ENCODE data around the gene RELB. TPM values are rescaled to one million over a fixed set of nuclear protein-coding genes. Genes with fewer than 3 reads are reported as not detected.
"Not testable (repeated sequence)": the region's sequence is repeated elsewhere in the genome, so short reads cannot be mapped to it uniquely, and the experiment has no call there.

RELB gene
- total RNA-seq, 1 experiment from 2014 or later, result 11.9 TPM

- intact Hi-C loops (cut with micrococcal nuclease; ENCODE audit: unreplicated experiment), result no loop called here
- H3K9me3 ChIP-seq (ENCODE audit: low read depth, low read length, poor library complexity, severe bottlenecking), result no peaks in the 10 kb centered on the region
- no peaks in the 10 kb centered on the region for H3K4me1 ChIP-seq (ENCODE audit: insufficient read depth, low read length, poor library complexity, severe bottlenecking)
- H3K36me3 ChIP-seq (ENCODE audit: insufficient read depth, low read length, poor library complexity, severe bottlenecking), result peaks cover 13% of the 10 kb centered on the region
- no TSS peak for BruUV-seq (replicated peaks)
- H3K27me3 ChIP-seq (replicated peaks; ENCODE audit: insufficient read depth, low read depth, low read length, poor library complexity), result no peaks in the 10 kb centered on the region
- H3K4me3 ChIP-seq (ENCODE audit: low read depth, low read length, poor library complexity, severe bottlenecking), result no peak overlapping the region
- no peak overlapping the region for H3K27ac ChIP-seq (ENCODE audit: low read depth, low read length, poor library complexity, severe bottlenecking)
- TF ChIP-seq EZH2 (IDR thresholded peaks at IDR 0.05; ENCODE audit: borderline replicate concordance, low read depth, low read length, poor library complexity, severe bottlenecking), result no peak
- TF ChIP-seq CTCF (conservative IDR thresholded peaks at IDR 0.05; ENCODE audit: low read depth, low read length), result no peak
- ChIA-PET POLR2A (ENCODE audit: low non-redundant PET) (no interaction called here), CTCF (no interaction called here)
- no peak for DNase-seq (ENCODE audit: low spot score)
Observed at GRCh38 chr19:44993926-44994537, 7.2 kb upstream of the RELB start.

- peaks cover 6% of the 10 kb centered on the region for H3K4me1 ChIP-seq (ENCODE audit: insufficient read depth, low read length, poor library complexity, severe bottlenecking)
- H3K9me3 ChIP-seq (ENCODE audit: low read depth, low read length, poor library complexity, severe bottlenecking), result no peaks in the 10 kb centered on the region
- no peak overlapping the region for H3K27ac ChIP-seq (ENCODE audit: low read depth, low read length, poor library complexity, severe bottlenecking)
- intact Hi-C loops (cut with micrococcal nuclease; ENCODE audit: unreplicated experiment), result no loop called here
- DNase-seq (ENCODE audit: low spot score), result no peak
- H3K27me3 ChIP-seq (replicated peaks; ENCODE audit: insufficient read depth, low read depth, low read length, poor library complexity), result no peaks in the 10 kb centered on the region
- ChIA-PET POLR2A (ENCODE audit: low non-redundant PET) (no interaction called here), CTCF (interaction anchor here (0.6 kb wide), 2 partner anchors 87 to 341 kb away, joined by 13 to 14 read pairs; no protein-coding TSS in a partner anchor)
- no peak overlapping the region for H3K4me3 ChIP-seq (ENCODE audit: low read depth, low read length, poor library complexity, severe bottlenecking)
- no TSS peak for BruUV-seq (replicated peaks)
- TF ChIP-seq EZH2 (IDR thresholded peaks at IDR 0.05; ENCODE audit: borderline replicate concordance, low read depth, low read length, poor library complexity, severe bottlenecking) (no peak), CTCF (conservative IDR thresholded peaks at IDR 0.05; ENCODE audit: low read depth, low read length) (no peak)
- H3K36me3 ChIP-seq (ENCODE audit: insufficient read depth, low read length, poor library complexity, severe bottlenecking), result no peaks in the 10 kb centered on the region
Observed at GRCh38 chr19:44998025-44998424, 3.2 kb upstream of the RELB start.

GRCh38 chr19:44999131-44999925 is 1.9 kb upstream of the RELB start:
- CTCF ChIA-PET; POLR2A ChIA-PET (ENCODE audit: low non-redundant PET): not testable (repeated sequence)

GRCh38 chr19:45000665-45001064 is 599 bp upstream of the RELB start:
- H3K27ac ChIP-seq (ENCODE audit: low read depth, low read length, poor library complexity, severe bottlenecking); H3K36me3 ChIP-seq (ENCODE audit: insufficient read depth, low read length, poor library complexity, severe bottlenecking); DNase-seq (ENCODE audit: low spot score); H3K4me1 ChIP-seq (ENCODE audit: insufficient read depth, low read length, poor library complexity, severe bottlenecking); H3K27me3 ChIP-seq (replicated peaks; ENCODE audit: insufficient read depth, low read depth, low read length, poor library complexity); BruUV-seq (replicated peaks); H3K9me3 ChIP-seq (ENCODE audit: low read depth, low read length, poor library complexity, severe bottlenecking); CTCF ChIA-PET: not testable (repeated sequence)
- intact Hi-C loops (cut with micrococcal nuclease; ENCODE audit: unreplicated experiment), result loop anchor here (5.0 kb wide), 1 partner anchor 92 kb away; the partner anchor contains the start of gene PPP1R37
- POLR2A ChIA-PET (ENCODE audit: low non-redundant PET), result interaction anchor here (0.6 kb wide), 1 partner anchor 132 kb away, joined by 7 read pairs; no protein-coding TSS in a partner anchor
- peak overlapping the region; percentile 40 for H3K4me3 ChIP-seq (ENCODE audit: low read depth, low read length, poor library complexity, severe bottlenecking)

More at GRCh38 chr19:44999131-44999925, 1.9 kb upstream of the RELB start:
- BruUV-seq (replicated peaks); H3K27ac ChIP-seq (ENCODE audit: low read depth, low read length, poor library complexity, severe bottlenecking); intact Hi-C loops (cut with micrococcal nuclease; ENCODE audit: unreplicated experiment); DNase-seq (ENCODE audit: low spot score); H3K4me3 ChIP-seq (ENCODE audit: low read depth, low read length, poor library complexity, severe bottlenecking); H3K27me3 ChIP-seq (replicated peaks; ENCODE audit: insufficient read depth, low read depth, low read length, poor library complexity); H3K4me1 ChIP-seq (ENCODE audit: insufficient read depth, low read length, poor library complexity, severe bottlenecking); H3K36me3 ChIP-seq (ENCODE audit: insufficient read depth, low read length, poor library complexity, severe bottlenecking); H3K9me3 ChIP-seq (ENCODE audit: low read depth, low read length, poor library complexity, severe bottlenecking): not testable (repeated sequence)

Measured in A673 (cell line).